Suppressor macrophage treated with lipopolysaccharide for 4 hours (primary cell): ENCODE results near the gene CNGA4.
"Not testable (repeated sequence)": the region's sequence is repeated elsewhere in the genome, so short reads cannot be mapped to it uniquely, and the experiment has no call there.

Experiments used
- DNase-seq: peaks from one replicate; pipeline ENCODE4 v3.0.0-alpha.2; 2020

The CNGA4 gene

DNA sequence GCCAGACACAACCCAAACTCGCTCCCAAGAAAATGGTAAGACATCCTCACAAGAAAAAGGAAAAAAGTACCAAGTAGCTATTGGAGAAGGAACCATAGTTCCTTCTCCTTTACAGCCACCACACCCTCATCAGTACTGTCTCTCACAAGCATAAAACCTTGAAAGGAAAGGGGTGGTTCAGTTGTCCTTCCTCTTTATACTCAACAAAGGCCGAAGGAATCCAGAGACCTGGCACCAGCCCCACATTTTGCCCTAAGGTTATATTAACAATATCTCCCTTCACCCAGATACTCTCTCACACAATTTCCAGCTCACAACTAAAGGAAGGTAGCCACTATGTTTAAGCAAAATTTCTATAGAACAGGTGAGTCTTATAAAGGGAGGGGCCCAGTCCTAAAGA, 13.0 kb upstream of the CNGA4 start:
- DNase-seq, result peak; percentile 37

DNA sequence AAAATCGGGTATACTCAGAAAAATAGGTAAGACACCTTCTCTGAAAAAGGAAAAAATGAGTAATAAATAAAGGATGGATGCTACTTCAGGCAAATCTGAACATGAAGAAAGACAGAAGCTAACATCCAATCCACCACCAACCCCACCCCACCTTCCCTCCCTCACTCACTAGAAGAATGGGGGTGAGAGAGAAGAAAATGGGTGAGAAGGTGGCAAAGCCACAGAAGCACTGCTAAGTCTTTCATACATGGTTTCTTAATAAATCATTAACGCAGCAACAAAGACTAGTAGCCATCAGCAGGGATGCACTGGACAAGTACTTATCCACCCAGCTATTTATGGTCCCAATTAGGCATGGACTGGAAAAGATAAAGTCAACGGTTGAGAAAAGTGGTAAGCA, 10.4 kb upstream of the CNGA4 start:
- DNase-seq, result no peak

DNA sequence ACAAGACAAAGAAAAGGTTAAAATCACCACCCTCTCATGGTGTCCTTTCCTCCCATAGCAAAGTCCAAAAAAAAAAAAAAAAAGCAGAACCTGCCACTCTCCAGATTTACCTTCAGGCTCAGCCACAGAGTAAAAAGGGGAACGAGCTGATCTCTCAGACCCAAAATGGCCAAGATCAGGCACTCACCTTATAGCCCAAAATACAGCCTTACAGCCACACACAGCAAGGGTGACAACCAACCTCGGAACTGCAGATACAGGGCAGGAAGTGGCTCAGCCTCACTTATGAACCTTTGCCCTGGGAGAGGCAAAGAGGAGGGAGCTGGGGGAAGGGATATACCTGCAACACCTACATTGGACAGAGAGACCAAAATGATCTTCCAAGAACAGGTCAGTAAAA, 9.0 kb upstream of the CNGA4 start:
- no peak for DNase-seq

- peak; percentile 8 for DNase-seq
Observed at GRCh38 chr11:6232899-6233298, 6.0 kb upstream of the CNGA4 start.

GRCh38 chr11:6233984-6234386, 4.9 kb upstream of the CNGA4 start:
- DNase-seq, result no peak

GRCh38 chr11:6234387-6235107, 4.3 kb upstream of the CNGA4 start, which contains the start of gene FHIP1B:
Gene FHIP1B (minus strand): TSS chr11:6234636. CDS start chr11:6224516, 10,120 bp downstream.
- DNase-seq, result peak; percentile 100

DNA sequence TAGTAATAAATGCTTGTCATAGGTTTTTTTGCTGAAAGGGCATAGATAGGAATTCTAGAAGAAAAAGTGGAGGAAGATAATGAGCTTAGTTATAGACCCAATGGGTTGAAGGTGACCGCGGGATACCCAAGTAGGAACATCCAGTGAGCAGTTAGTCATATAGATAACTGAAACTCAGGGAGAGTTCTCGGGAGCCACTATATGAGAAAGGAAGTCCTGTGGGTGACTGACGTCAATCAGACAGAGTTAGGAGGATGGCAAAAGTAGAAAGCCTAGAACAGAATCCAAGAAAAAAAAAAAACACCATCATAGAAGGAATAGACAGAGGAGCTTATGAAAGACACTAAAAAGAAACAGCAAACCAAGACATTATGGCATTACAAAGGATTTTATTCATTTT, 1.6 kb upstream of the CNGA4 start:
- peak; percentile 85 for DNase-seq

DNA sequence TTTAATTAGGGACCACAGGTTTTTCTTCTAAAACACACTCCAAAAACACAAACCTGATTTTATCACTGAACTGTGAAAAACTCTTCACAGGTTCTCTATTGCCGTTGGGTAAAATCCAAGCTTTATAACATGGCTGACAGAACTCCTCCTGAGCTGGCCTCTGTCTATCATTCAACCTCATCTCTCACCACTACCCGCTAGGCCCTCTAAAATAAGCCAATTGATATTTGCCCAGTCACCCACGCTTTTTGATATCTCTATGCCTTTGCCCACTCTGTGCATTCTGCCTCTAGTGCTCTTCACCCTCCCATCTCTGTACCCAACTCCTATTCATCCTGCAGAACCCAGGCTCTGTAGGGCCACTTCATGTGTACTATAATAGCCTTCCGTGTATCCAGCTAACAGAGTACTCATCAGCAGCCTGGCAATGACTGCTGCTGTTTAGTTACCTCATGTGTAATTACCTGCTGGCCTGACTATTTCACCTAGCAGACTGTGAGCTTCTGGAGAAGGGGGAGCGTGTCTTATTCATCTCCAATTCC, 1.1 kb upstream of the CNGA4 start:
- no peak for DNase-seq

DNA sequence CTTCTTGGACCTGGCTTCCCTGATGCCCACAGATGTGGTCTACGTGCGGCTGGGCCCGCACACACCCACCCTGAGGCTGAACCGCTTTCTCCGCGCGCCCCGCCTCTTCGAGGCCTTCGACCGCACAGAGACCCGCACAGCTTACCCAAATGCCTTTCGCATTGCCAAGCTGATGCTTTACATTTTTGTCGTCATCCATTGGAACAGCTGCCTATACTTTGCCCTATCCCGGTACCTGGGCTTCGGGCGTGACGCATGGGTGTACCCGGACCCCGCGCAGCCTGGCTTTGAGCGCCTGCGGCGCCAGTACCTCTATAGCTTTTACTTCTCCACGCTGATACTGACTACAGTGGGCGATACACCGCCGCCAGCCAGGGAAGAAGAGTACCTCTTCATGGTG, 1.2 kb downstream of the CNGA4 start:
- DNase-seq, result no peak

DNA sequence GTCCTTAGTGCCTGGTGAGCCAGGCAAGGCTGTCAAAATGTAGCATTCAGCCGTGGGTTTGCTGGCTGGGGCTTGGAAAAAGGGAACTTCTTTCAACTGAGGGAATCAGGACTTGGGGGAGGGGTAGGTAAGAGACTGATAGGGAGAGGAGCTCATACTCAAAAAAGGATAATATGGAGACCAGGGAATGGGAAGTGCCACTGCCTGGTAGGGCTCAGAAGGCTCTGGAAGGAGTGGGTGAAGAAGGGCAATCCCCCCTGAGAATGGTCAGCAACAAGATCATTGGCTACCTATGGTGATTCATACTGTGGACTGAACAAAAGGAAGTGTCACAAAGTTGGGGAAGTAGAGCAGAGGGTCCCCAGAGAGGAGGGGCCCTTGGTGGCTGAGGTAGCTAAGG, 1.9 kb downstream of the CNGA4 start:
- DNase-seq, result peak; percentile 30

- no peak for DNase-seq
Observed at GRCh38 chr11:6241316-6241715, 2.4 kb downstream of the CNGA4 start.

DNA sequence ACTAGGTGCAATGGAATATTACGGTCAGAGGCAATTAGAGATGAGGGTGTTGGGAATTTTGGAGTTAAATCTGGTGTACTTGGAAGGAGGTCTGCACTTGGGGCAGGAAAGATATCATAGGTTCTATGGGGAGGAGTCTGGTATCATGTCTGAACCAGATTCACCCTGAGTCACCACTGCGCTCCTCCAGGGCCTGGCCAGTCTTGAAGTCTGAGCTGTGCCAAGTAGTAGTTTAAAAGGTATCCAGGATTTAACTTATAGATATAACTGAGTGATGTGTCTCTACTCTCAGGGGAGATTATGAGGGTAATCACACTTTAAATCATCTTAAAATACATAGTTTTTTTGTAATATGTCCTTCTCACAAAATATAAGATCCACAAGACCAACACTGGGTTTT, 6.6 kb downstream of the CNGA4 start:
- DNase-seq, result no peak

GRCh38 chr11:6248248-6248647, 9.4 kb downstream of the CNGA4 start:
- no peak for DNase-seq

- not testable (repeated sequence) for DNase-seq
Observed at GRCh38 chr11:6248897-6249296, 10.0 kb downstream of the CNGA4 start.

DNA sequence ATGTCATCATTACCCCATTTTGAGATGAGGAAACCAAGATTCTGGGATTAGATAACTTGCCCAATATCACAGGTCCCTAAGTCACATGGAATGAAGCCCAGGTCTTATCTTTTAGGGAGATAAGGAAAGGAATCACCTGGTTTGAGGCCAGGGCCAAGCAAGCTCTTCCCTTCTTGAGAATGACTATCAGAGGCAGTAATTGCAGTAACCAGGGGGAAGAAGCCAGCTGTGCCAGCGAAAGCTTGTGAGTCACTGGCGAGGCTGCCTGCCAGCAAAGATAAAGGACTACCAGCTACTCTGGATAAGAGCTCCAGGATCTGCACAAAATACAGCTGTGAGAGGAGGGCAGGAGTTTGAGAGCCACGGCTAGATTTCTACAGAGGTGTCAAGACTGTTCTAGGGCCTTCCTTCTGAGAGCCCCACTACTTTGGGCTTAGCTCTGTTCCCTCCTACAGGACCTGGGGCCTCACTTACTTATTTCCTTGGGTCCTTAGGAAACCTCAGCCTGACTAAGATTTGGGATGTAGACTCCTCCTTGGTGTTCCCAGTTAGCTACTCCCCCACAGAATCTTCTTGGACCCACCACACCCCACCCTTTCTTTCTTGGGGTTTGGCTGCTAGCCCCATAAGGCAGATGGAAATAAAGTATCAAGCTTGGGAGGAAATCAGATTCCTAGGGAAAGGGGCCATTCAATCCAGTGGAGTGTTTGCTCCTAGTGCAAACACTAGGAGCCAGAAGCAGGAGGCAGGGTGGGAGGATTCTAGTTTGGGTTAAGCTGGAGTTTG, 11.1 kb downstream of the CNGA4 start:
- DNase-seq, result peak; percentile 21

- DNase-seq, result peak; percentile 55
Observed at GRCh38 chr11:6251120-6251733, 12.3 kb downstream of the CNGA4 start.

- DNase-seq, result no peak
Observed at GRCh38 chr11:6251990-6252473, 13.1 kb downstream of the CNGA4 start.

GRCh38 chr11:6253197-6253596, 14.3 kb downstream of the CNGA4 start:
- no peak for DNase-seq

GRCh38 chr11:6258141-6258540, 19.3 kb downstream of the CNGA4 start:
- DNase-seq, result no peak

GRCh38 chr11:6258571-6259081, 19.7 kb downstream of the CNGA4 start:
- no peak for DNase-seq

DNA sequence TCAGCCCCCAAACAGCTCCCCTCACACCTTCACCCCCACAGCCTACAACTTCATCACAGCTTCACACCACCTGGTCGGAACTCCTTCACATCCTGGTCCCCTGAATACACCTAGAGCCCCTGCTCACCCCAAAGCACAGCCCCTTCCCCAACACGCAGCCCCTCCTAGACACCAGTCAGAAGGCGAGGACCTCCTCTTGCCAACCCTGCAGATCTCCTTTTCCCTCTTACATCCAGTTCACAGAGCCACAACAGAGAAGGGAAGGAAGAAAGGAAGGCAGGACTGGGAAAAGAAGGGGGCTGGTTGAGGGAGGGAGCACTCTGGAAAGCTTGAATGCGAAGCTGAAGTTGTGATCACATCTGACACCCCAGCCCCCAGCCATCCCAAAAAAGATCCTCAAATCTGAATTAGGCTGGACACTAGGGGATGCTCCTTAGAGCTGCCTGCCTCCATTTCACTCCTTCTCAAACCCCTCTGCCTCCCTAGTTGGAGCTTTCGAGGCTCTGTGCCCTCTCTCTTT, 21.4 kb downstream of the CNGA4 start:
- DNase-seq, result no peak

DNA sequence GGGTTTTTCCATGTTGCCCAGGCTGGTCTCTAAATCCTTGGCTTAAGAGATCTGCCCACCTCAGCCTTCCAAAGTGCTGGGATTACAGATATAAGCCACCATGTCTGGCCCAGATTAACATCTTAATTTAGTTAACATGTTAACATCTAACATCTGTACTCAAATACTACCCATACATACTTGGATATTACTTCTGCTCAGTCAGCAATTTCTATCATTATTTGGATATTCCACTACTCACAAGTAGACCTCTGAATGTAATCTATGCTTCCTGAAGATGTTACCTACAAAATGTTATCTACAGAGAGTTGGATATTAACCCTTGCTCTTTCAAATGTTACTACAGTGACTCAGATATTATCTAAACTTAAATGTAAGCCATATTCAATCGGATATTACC, 24.8 kb downstream of the CNGA4 start:
- DNase-seq, result no peak

- peak; percentile 38 for DNase-seq
Observed at GRCh38 chr11:6268820-6269219, 29.9 kb downstream of the CNGA4 start.
